ENCODE data around the gene TCOF1. TPM values are rescaled to one million over a fixed set of nuclear protein-coding genes. Genes with fewer than 3 reads are reported as not detected.

Gene TCOF1
- total and polyA plus RNA-seq, 2 donors (not counting 1 experiment from before 2014, with no cell fraction given), result 30.9 to 62.4 TPM

- Mint-ChIP-seq H3K4me1 (no peaks in the 10 kb centered on the region), H3K4me3 (no peak overlapping the region), H3K27ac (no peak overlapping the region), H3K9me3 (ENCODE audit: insufficient read depth) (no peaks in the 10 kb centered on the region), H3K27me3 (no peaks in the 10 kb centered on the region)
- no peaks in the 10 kb centered on the region for H3K27me3 ChIP-seq (replicated peaks in 1 of 4; ENCODE audit: control extremely low read depth in 1 of 4, control insufficient read depth in 3 of 4, insufficient read depth in 4 of 4, low read length in 3 of 4)
- no peaks in the 10 kb centered on the region for H3K4me1 ChIP-seq (ENCODE audit: control insufficient read depth in 2 of 2, insufficient read depth in 2 of 2, low read length in 2 of 2)
- H3K27ac ChIP-seq (ENCODE audit: low read length in 2 of 2), result no peak overlapping the region
- H3K9me3 ChIP-seq (ENCODE audit: control extremely low read depth in 1 of 3, control insufficient read depth in 2 of 3, insufficient read depth in 1 of 3, low read length in 2 of 3), result peaks cover 0 to 4% (median 0%) of the 10 kb centered on the region in 3 donors
- H3K4me2 ChIP-seq (replicated peaks; ENCODE audit: low read depth, low read length, poor library complexity, severe bottlenecking), result no peak overlapping the region
- POLR2A ChIA-PET, result no interaction called here
- H3K36me3 ChIP-seq (replicated peaks in 1 of 2; ENCODE audit: control extremely low read depth in 1 of 2, control insufficient read depth in 1 of 2, extremely low read depth in 1 of 2, insufficient read depth in 2 of 2, low read length in 1 of 2), result no peaks in the 10 kb centered on the region
- no peak overlapping the region for H3K9ac ChIP-seq (ENCODE audit: low read length)
- CTCF ChIA-PET, result no interaction called here
- no peak overlapping the region for H2AFZ ChIP-seq (ENCODE audit: insufficient read depth, low read depth, low read length, poor library complexity, severe bottlenecking)
- DNase-seq (no peak), ATAC-seq (ENCODE audit: low read depth) (no peak)
- intact Hi-C loops (cut with micrococcal nuclease), result no loop called here
- H3K79me2 ChIP-seq (ENCODE audit: control insufficient read depth, insufficient read depth, low read length), result no peaks in the 10 kb centered on the region
- TF ChIP-seq CTCF (IDR thresholded peaks at IDR 0.05) (no peak), EZH2 (IDR thresholded peaks at IDR 0.05; ENCODE audit: borderline replicate concordance, insufficient read depth, low read depth, low read length, poor library complexity, severe bottlenecking) (no peak)
- WGBS (ENCODE audit: insufficient coverage), result 94% methylated on average over 11 of the region's 11 CpGs
- H4K20me1 ChIP-seq (ENCODE audit: control insufficient read depth, insufficient read depth, low read length, poor library complexity, severe bottlenecking), result no peaks in the 10 kb centered on the region
- H3K4me3 ChIP-seq (ENCODE audit: control extremely low read depth in 1 of 5, extremely low read depth in 1 of 5, insufficient read depth in 1 of 5, low read depth in 2 of 5, low read length in 4 of 5), result no peak overlapping the region
Measured at GRCh38 chr5:150338546-150338945, 19.0 kb upstream of the TCOF1 start.

- Histone ChIP-seq H3K79me2 (ENCODE audit: control insufficient read depth, insufficient read depth, low read length) (no peaks in the 10 kb centered on the region), H3K4me1 (ENCODE audit: control insufficient read depth in 2 of 2, insufficient read depth in 2 of 2, low read length in 2 of 2) (no peaks in the 10 kb centered on the region), H2AFZ (ENCODE audit: insufficient read depth, low read depth, low read length, poor library complexity, severe bottlenecking) (no peak overlapping the region), H3K9ac (ENCODE audit: low read length) (no peak overlapping the region), H3K9me3 (ENCODE audit: control extremely low read depth in 1 of 3, control insufficient read depth in 2 of 3, insufficient read depth in 1 of 3, low read length in 2 of 3) (peaks cover 0 to 4% (median 0%) of the 10 kb centered on the region in 3 donors), H3K4me2 (replicated peaks; ENCODE audit: low read depth, low read length, poor library complexity, severe bottlenecking) (no peak overlapping the region), H3K27ac (ENCODE audit: low read length in 2 of 2) (no peak overlapping the region), H4K20me1 (ENCODE audit: control insufficient read depth, insufficient read depth, low read length, poor library complexity, severe bottlenecking) (no peaks in the 10 kb centered on the region), H3K4me3 (ENCODE audit: control extremely low read depth in 1 of 5, extremely low read depth in 1 of 5, insufficient read depth in 1 of 5, low read depth in 2 of 5, low read length in 4 of 5) (no peak overlapping the region), H3K36me3 (replicated peaks in 1 of 2; ENCODE audit: control extremely low read depth in 1 of 2, control insufficient read depth in 1 of 2, extremely low read depth in 1 of 2, insufficient read depth in 2 of 2, low read length in 1 of 2) (no peaks in the 10 kb centered on the region), H3K27me3 (replicated peaks in 1 of 4; ENCODE audit: control extremely low read depth in 1 of 4, control insufficient read depth in 3 of 4, insufficient read depth in 4 of 4, low read length in 3 of 4) (no peaks in the 10 kb centered on the region)
- Mint-ChIP-seq H3K27me3 (no peaks in the 10 kb centered on the region), H3K27ac (no peak overlapping the region), H3K4me1 (no peaks in the 10 kb centered on the region), H3K4me3 (no peak overlapping the region), H3K9me3 (ENCODE audit: insufficient read depth) (no peaks in the 10 kb centered on the region)
- CTCF ChIA-PET, result interaction anchor here (1.1 kb wide), 1 partner anchor 12 kb away, joined by 4 read pairs; no protein-coding TSS in a partner anchor
- POLR2A ChIA-PET, result no interaction called here
- DNase-seq (no peak), ATAC-seq (ENCODE audit: low read depth) (no peak)
- intact Hi-C loops (cut with micrococcal nuclease), result no loop called here
- 21% methylated on average over 4 of the region's 5 CpGs for WGBS (ENCODE audit: insufficient coverage)
- TF ChIP-seq EZH2 (IDR thresholded peaks at IDR 0.05; ENCODE audit: borderline replicate concordance, insufficient read depth, low read depth, low read length, poor library complexity, severe bottlenecking), result no peak
- no peak for TF ChIP-seq CTCF (IDR thresholded peaks at IDR 0.05)
Measured at GRCh38 chr5:150339165-150339564, 18.3 kb upstream of the TCOF1 start.
